ENCODE data around the gene NUAK1.

The NUAK1 gene

GRCh38 chr12:106170285-106170684, 31.5 kb upstream of the NUAK1 start:
- TF ChIP-seq CTCF (IDR thresholded peaks at IDR 0.05; ENCODE audit: low read depth, low read length) = no peak
- peak; percentile 63 for DNase-seq (ENCODE audit: low read depth, low spot score)
- in situ Hi-C loops (cut with HindIII; ENCODE audit: low sequenced_read_pairs) = no loop called here
- no peak overlapping the region for H3K4me3 ChIP-seq (ENCODE audit: low read depth, low read length)

- in situ Hi-C loops (cut with HindIII; ENCODE audit: low sequenced_read_pairs) = no loop called here
- no peak for DNase-seq (ENCODE audit: low read depth, low spot score)
- no peak for TF ChIP-seq CTCF (IDR thresholded peaks at IDR 0.05; ENCODE audit: low read depth, low read length)
- H3K4me3 ChIP-seq (ENCODE audit: low read depth, low read length) = no peak overlapping the region
Measured at GRCh38 chr12:106163712-106164111, 25.0 kb upstream of the NUAK1 start.

GRCh38 chr12:106161491-106161890, 22.7 kb upstream of the NUAK1 start:
- no peak for TF ChIP-seq CTCF (IDR thresholded peaks at IDR 0.05; ENCODE audit: low read depth, low read length)
- in situ Hi-C loops (cut with HindIII; ENCODE audit: low sequenced_read_pairs) = no loop called here
- no peak overlapping the region for H3K4me3 ChIP-seq (ENCODE audit: low read depth, low read length)
- no peak for DNase-seq (ENCODE audit: low read depth, low spot score)

GRCh38 chr12:106160915-106161314, 22.2 kb upstream of the NUAK1 start:
- H3K4me3 ChIP-seq (ENCODE audit: low read depth, low read length) = no peak overlapping the region
- in situ Hi-C loops (cut with HindIII; ENCODE audit: low sequenced_read_pairs) = no loop called here
- TF ChIP-seq CTCF (IDR thresholded peaks at IDR 0.05; ENCODE audit: low read depth, low read length) = no peak
- no peak for DNase-seq (ENCODE audit: low read depth, low spot score)

- H3K4me3 ChIP-seq (ENCODE audit: low read depth, low read length) = no peak overlapping the region
- TF ChIP-seq CTCF (IDR thresholded peaks at IDR 0.05; ENCODE audit: low read depth, low read length) = no peak
- in situ Hi-C loops (cut with HindIII; ENCODE audit: low sequenced_read_pairs) = no loop called here
- no peak for DNase-seq (ENCODE audit: low read depth, low spot score)
Measured at GRCh38 chr12:106157802-106158201, 19.0 kb upstream of the NUAK1 start.

GRCh38 chr12:106154751-106155273, 16.1 kb upstream of the NUAK1 start:
- no peak for DNase-seq (ENCODE audit: low read depth, low spot score)
- in situ Hi-C loops (cut with HindIII; ENCODE audit: low sequenced_read_pairs) = no loop called here
- H3K4me3 ChIP-seq (ENCODE audit: low read depth, low read length) = no peak overlapping the region
- no peak for TF ChIP-seq CTCF (IDR thresholded peaks at IDR 0.05; ENCODE audit: low read depth, low read length)

GRCh38 chr12:106152334-106152733, 13.6 kb upstream of the NUAK1 start:
- no peak for DNase-seq (ENCODE audit: low read depth, low spot score)
- TF ChIP-seq CTCF (IDR thresholded peaks at IDR 0.05; ENCODE audit: low read depth, low read length) = no peak
- H3K4me3 ChIP-seq (ENCODE audit: low read depth, low read length) = no peak overlapping the region
- in situ Hi-C loops (cut with HindIII; ENCODE audit: low sequenced_read_pairs) = no loop called here
